NB4 (cell line): ENCODE measurements around the gene ADISSP.

Source experiments
- CTCF ChIP-seq: IDR thresholded peaks from one replicate; pipeline ENCODE4 v1.5.1; 2012; ENCODE audit warnings: low read depth, low read length
- MAX ChIP-seq: IDR thresholded peaks from 2 replicates; pipeline ENCODE4 v1.6.1; 2011; ENCODE audit warnings: low read depth, low read length
- MYC ChIP-seq: IDR thresholded peaks from 2 replicates; pipeline ENCODE4 v1.6.1; 2011; ENCODE audit warnings: low read depth, low read length
- POLR2A ChIP-seq: IDR thresholded peaks from 2 replicates; pipeline ENCODE4 v1.6.1; 2011; ENCODE audit warnings: mild to moderate bottlenecking; ENCODE audit not compliant: insufficient read length; ENCODE audit errors: extremely low read depth

- TF ChIP-seq CTCF (no peak), POLR2A (no peak), MYC (no peak), MAX (no peak)
Observed at GRCh38 chr20:3730803-3731672, 36.5 kb downstream of the ADISSP start.
